ENCODE measurements around the gene IGF2BP2.
"Not testable (repeated sequence)": the region's sequence is repeated elsewhere in the genome, so short reads cannot be mapped to it uniquely, and the experiment has no call there.

Gene IGF2BP2

GRCh38 chr3:185797993-185798830, 26.6 kb downstream of the IGF2BP2 start:
- no peak for DNase-seq

- no peak for DNase-seq
Observed at GRCh38 chr3:185797108-185797881, 27.5 kb downstream of the IGF2BP2 start.

GRCh38 chr3:185796431-185797107, 28.3 kb downstream of the IGF2BP2 start:
- DNase-seq, result no peak

- DNase-seq, result no peak
Observed at GRCh38 chr3:185793381-185793780, 31.5 kb downstream of the IGF2BP2 start.

GRCh38 chr3:185792955-185793354, 31.9 kb downstream of the IGF2BP2 start:
- no peak for DNase-seq

GRCh38 chr3:185789891-185790830, 34.7 kb downstream of the IGF2BP2 start:
- DNase-seq, result no peak

- no peak for DNase-seq
Observed at GRCh38 chr3:185789134-185789533, 35.7 kb downstream of the IGF2BP2 start.

- no peak for DNase-seq
Observed at GRCh38 chr3:185788292-185788691, 36.5 kb downstream of the IGF2BP2 start.

GRCh38 chr3:185786956-185787877, 37.6 kb downstream of the IGF2BP2 start:
- DNase-seq, result no peak

- DNase-seq, result not testable (repeated sequence)
Observed at GRCh38 chr3:185786258-185786657, 38.6 kb downstream of the IGF2BP2 start.

GRCh38 chr3:185784317-185784716, 40.5 kb downstream of the IGF2BP2 start:
- no peak for DNase-seq

GRCh38 chr3:185781759-185782158, 43.1 kb downstream of the IGF2BP2 start:
- DNase-seq, result no peak

GRCh38 chr3:185779461-185779860, 45.4 kb downstream of the IGF2BP2 start:
- DNase-seq, result no peak

- no peak for DNase-seq
Observed at GRCh38 chr3:185778821-185779220, 46.0 kb downstream of the IGF2BP2 start.

GRCh38 chr3:185778094-185778493, 46.7 kb downstream of the IGF2BP2 start:
- DNase-seq, result no peak

GRCh38 chr3:185770109-185770508, 54.7 kb downstream of the IGF2BP2 start:
- no peak for DNase-seq

GRCh38 chr3:185768578-185768982, 56.3 kb downstream of the IGF2BP2 start:
- peak; percentile 47 to 52 for DNase-seq

- DNase-seq, result no peak
Observed at GRCh38 chr3:185767002-185767688, 57.7 kb downstream of the IGF2BP2 start.

- no peak for DNase-seq
Observed at GRCh38 chr3:185766329-185767001, 58.4 kb downstream of the IGF2BP2 start.

- no peak for DNase-seq
Observed at GRCh38 chr3:185764980-185765370, 59.9 kb downstream of the IGF2BP2 start.

Data from CD4-positive, alpha-beta T cell treated with Interleukin-4 for 1 hour (primary cell).